ENCODE measurements around the gene MESP2. TPM values are rescaled to one million over a fixed set of nuclear protein-coding genes. Genes with fewer than 3 reads are reported as not detected.

The MESP2 gene
- total RNA-seq, 1 experiment from 2014 or later = 0.26 TPM

- CTCF ChIA-PET = interaction anchor here (0.6 to 2.0 kb wide), 11 partner anchors 8 to 962 kb away, joined by 3 to 61 read pairs (median 6); partner anchors contain the start of gene MESP1
- DNase-seq (ENCODE audit: low spot score) = peak; percentile 80
- no TSS peak for BruUV-seq (replicated peaks)
- Histone ChIP-seq H3K4me3 (ENCODE audit: low read depth, low read length, poor library complexity, severe bottlenecking) (no peak overlapping the region), H3K9me3 (ENCODE audit: low read depth, low read length, poor library complexity, severe bottlenecking) (no peaks in the 10 kb centered on the region), H3K4me1 (ENCODE audit: insufficient read depth, low read length, poor library complexity, severe bottlenecking) (peaks cover 12% of the 10 kb centered on the region), H3K27ac (ENCODE audit: low read depth, low read length, poor library complexity, severe bottlenecking) (peak overlapping the region; percentile 44), H3K27me3 (replicated peaks; ENCODE audit: insufficient read depth, low read depth, low read length, poor library complexity) (no peaks in the 10 kb centered on the region), H3K36me3 (ENCODE audit: insufficient read depth, low read length, poor library complexity, severe bottlenecking) (no peaks in the 10 kb centered on the region)
- intact Hi-C loops (cut with micrococcal nuclease; ENCODE audit: unreplicated experiment) = loop anchor here (1.0 to 2.0 kb wide), 2 partner anchors 115 to 326 kb away; no protein-coding TSS in a partner anchor
- POLR2A ChIA-PET (ENCODE audit: low non-redundant PET) = interaction anchor here (0.6 kb wide), 1 partner anchor 153 kb away, joined by 8 read pairs; no protein-coding TSS in a partner anchor
- TF ChIP-seq EZH2 (IDR thresholded peaks at IDR 0.05; ENCODE audit: borderline replicate concordance, low read depth, low read length, poor library complexity, severe bottlenecking) = no peak
- TF ChIP-seq CTCF (conservative IDR thresholded peaks at IDR 0.05; ENCODE audit: low read depth, low read length) = peak; percentile 98
Observed at GRCh38 chr15:89760303-89761008, 15.7 kb upstream of the MESP2 start.

- intact Hi-C loops (cut with micrococcal nuclease; ENCODE audit: unreplicated experiment) = loop anchor here (2.0 kb wide), 1 partner anchor 326 kb away; no protein-coding TSS in a partner anchor
- CTCF ChIA-PET = interaction anchor here (0.6 to 2.0 kb wide), 9 partner anchors 9 to 962 kb away, joined by 3 to 61 read pairs (median 6); partner anchors contain the start of gene MESP1
Observed at GRCh38 chr15:89761009-89761831, 14.9 kb upstream of the MESP2 start.

More at GRCh38 chr15:89761009-89761831, 14.9 kb upstream of the MESP2 start:
- DNase-seq (ENCODE audit: low spot score) = no peak
- H3K27me3 ChIP-seq (replicated peaks; ENCODE audit: insufficient read depth, low read depth, low read length, poor library complexity) = no peaks in the 10 kb centered on the region
- H3K27ac ChIP-seq (ENCODE audit: low read depth, low read length, poor library complexity, severe bottlenecking) = no peak overlapping the region
- POLR2A ChIA-PET (ENCODE audit: low non-redundant PET) = interaction anchor here (0.6 kb wide), 1 partner anchor 152 kb away, joined by 8 read pairs; no protein-coding TSS in a partner anchor
- H3K9me3 ChIP-seq (ENCODE audit: low read depth, low read length, poor library complexity, severe bottlenecking) = no peaks in the 10 kb centered on the region
- H3K4me1 ChIP-seq (ENCODE audit: insufficient read depth, low read length, poor library complexity, severe bottlenecking) = peaks cover 12% of the 10 kb centered on the region
- H3K4me3 ChIP-seq (ENCODE audit: low read depth, low read length, poor library complexity, severe bottlenecking) = no peak overlapping the region
- no peaks in the 10 kb centered on the region for H3K36me3 ChIP-seq (ENCODE audit: insufficient read depth, low read length, poor library complexity, severe bottlenecking)
- TF ChIP-seq CTCF (conservative IDR thresholded peaks at IDR 0.05; ENCODE audit: low read depth, low read length) (no peak), EZH2 (IDR thresholded peaks at IDR 0.05; ENCODE audit: borderline replicate concordance, low read depth, low read length, poor library complexity, severe bottlenecking) (no peak)
- BruUV-seq (replicated peaks) = no TSS peak

Measured in A673 (cell line).